GM12865 (cell line): Measurements from ENCODE around the gene PLOD1.
A peak's percentile ranks its signal among the peaks of the same experiment; 100 is the strongest.
"Not testable (repeated sequence)": the region's sequence is repeated elsewhere in the genome, so short reads cannot be mapped to it uniquely, and the experiment has no call there.

Experiments
- DNase-seq: peaks from one replicate; pipeline ENCODE4 v3.0.0; 2010; ENCODE audit warnings: low read depth
- H3K4me3 ChIP-seq: 2 replicates; pipeline ENCODE4 v1.5.1; 2011; ENCODE audit warnings: mild to moderate bottlenecking, low read depth, low read length, control low read depth
- CTCF ChIP-seq: IDR thresholded peaks from 2 replicates; pipeline ENCODE4 v1.5.1; 2011; ENCODE audit warnings: low read length, control low read depth, low read depth, inconsistent platforms; ENCODE audit not compliant: insufficient read depth; ENCODE audit errors: missing control alignments

The PLOD1 gene

GRCh38 chr1:11923069-11923826 is 11.3 kb upstream of the PLOD1 start:
- no peak overlapping the region; the same call in 1 of the 2 replicates for H3K4me3 ChIP-seq
- DNase-seq: no peak
- no peak for TF ChIP-seq CTCF

GRCh38 chr1:11923827-11924113 is 10.7 kb upstream of the PLOD1 start:
- DNase-seq: no peak
- TF ChIP-seq CTCF: no peak
- peak overlapping the region; percentile 78 for H3K4me3 ChIP-seq

- no peak for TF ChIP-seq CTCF
- DNase-seq: peak; percentile 55
- peak overlapping the region; percentile 78 for H3K4me3 ChIP-seq
Observed at GRCh38 chr1:11924334-11925195, 10.0 kb upstream of the PLOD1 start.

GRCh38 chr1:11925196-11925937 is 9.2 kb upstream of the PLOD1 start:
- not testable (repeated sequence) for DNase-seq
- peak overlapping the region; percentile 78 for H3K4me3 ChIP-seq

- H3K4me3 ChIP-seq: peak overlapping the region; percentile 78
- no peak for DNase-seq
- TF ChIP-seq CTCF: no peak
Observed at GRCh38 chr1:11925938-11926292, 8.6 kb upstream of the PLOD1 start.

GRCh38 chr1:11927866-11928592 is 6.5 kb upstream of the PLOD1 start:
- TF ChIP-seq CTCF: no peak
- DNase-seq: no peak
- H3K4me3 ChIP-seq: no peak overlapping the region
